Suprapubic skin (tissue), 3 donors: ENCODE results near the gene CCDC158.

Experiments
- POLR2A ChIP-seq, 2 donors: fragments of 450-650 bp; IDR thresholded peaks; one replicate each; pipeline ENCODE4 v1.6.1; 2017; ENCODE audit warnings: antibody characterized with exemption in 2 of 2, mild to moderate bottlenecking in 2 of 2, moderate library complexity in 2 of 2
- TF ChIP-seq, protein P1 (sequence below), 2 donors: fragments of 200-600 bp in 1 of 2; fragments of 450-650 bp in 1 of 2; sonication (generic) in 1 of 2; IDR thresholded peaks; one replicate each; pipeline ENCODE4 v1.5.1; 2016 to 2019; ENCODE audit warnings: antibody characterized with exemption in 2 of 2, mild to moderate bottlenecking in 1 of 2, moderate library complexity in 1 of 2

DNA sequence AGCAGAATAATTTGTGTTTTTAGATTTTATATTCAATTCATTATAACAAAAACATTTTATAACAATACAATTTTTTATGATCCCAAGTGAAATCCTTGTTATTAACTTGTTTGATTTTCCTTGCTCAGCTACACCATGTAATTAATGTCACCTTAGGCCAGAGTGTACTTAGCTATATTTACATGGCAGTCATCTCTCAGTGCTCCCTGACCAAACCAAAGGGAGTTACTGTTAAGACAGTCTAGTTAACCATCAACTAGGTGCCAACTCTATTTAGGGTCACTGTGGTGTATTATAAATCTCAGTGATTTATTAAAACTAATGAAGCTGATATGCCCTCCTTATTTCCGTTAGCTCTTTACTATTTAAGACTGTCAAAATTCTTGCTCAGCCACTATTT, 44.4 kb downstream of the CCDC158 start:
- TF ChIP-seq, protein P1, sequence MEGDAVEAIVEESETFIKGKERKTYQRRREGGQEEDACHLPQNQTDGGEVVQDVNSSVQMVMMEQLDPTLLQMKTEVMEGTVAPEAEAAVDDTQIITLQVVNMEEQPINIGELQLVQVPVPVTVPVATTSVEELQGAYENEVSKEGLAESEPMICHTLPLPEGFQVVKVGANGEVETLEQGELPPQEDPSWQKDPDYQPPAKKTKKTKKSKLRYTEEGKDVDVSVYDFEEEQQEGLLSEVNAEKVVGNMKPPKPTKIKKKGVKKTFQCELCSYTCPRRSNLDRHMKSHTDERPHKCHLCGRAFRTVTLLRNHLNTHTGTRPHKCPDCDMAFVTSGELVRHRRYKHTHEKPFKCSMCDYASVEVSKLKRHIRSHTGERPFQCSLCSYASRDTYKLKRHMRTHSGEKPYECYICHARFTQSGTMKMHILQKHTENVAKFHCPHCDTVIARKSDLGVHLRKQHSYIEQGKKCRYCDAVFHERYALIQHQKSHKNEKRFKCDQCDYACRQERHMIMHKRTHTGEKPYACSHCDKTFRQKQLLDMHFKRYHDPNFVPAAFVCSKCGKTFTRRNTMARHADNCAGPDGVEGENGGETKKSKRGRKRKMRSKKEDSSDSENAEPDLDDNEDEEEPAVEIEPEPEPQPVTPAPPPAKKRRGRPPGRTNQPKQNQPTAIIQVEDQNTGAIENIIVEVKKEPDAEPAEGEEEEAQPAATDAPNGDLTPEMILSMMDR (IDR thresholded peaks at IDR 0.05): no peak
- TF ChIP-seq POLR2A (IDR thresholded peaks at IDR 0.05): no peak
